ENCODE data around the gene FRY.
A peak's percentile ranks its signal among the peaks of the same experiment; 100 is the strongest.

DNA sequence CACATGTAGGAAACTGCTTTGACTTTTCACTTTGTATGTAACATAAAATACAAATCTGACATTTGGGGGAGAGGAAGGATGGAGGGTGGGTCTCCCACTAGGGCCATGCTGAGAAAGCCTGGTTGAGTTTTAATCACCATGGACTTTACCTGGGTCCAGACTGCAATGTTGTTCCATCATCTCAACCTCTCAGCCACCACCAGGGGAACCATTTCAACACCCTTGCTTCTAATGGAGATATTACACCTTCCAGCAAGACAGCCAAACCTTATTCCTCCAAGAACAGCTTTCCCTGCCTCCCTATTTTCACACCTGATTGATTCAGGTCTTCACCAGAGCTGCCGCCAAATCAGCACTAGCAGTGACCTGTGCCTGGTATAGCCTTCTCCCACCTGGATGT, 227.5 kb downstream of the FRY start:
- TF ChIP-seq POLR2A (IDR thresholded peaks at IDR 0.05) = no peak
- TF ChIP-seq, protein P1, sequence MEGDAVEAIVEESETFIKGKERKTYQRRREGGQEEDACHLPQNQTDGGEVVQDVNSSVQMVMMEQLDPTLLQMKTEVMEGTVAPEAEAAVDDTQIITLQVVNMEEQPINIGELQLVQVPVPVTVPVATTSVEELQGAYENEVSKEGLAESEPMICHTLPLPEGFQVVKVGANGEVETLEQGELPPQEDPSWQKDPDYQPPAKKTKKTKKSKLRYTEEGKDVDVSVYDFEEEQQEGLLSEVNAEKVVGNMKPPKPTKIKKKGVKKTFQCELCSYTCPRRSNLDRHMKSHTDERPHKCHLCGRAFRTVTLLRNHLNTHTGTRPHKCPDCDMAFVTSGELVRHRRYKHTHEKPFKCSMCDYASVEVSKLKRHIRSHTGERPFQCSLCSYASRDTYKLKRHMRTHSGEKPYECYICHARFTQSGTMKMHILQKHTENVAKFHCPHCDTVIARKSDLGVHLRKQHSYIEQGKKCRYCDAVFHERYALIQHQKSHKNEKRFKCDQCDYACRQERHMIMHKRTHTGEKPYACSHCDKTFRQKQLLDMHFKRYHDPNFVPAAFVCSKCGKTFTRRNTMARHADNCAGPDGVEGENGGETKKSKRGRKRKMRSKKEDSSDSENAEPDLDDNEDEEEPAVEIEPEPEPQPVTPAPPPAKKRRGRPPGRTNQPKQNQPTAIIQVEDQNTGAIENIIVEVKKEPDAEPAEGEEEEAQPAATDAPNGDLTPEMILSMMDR (IDR thresholded peaks at IDR 0.05) = peak in 2 of 6 experiments; percentile 3 to 20

All from Peyer's patch (tissue), 4 donors.